Naive thymus-derived CD8-positive, alpha-beta T cell (primary cell): ENCODE measurements around the gene FAM98C. TPM values are rescaled to one million over a fixed set of nuclear protein-coding genes. Genes with fewer than 3 reads are reported as not detected.
"Not testable (repeated sequence)": the region's sequence is repeated elsewhere in the genome, so short reads cannot be mapped to it uniquely, and the experiment has no call there.

Source experiments
- ATAC-seq, 2 donors: fragments of 150-1000 bp; cut with Tn5 transposase in 1 of 2; sonication (Bioruptor Pico), chemical (Tn5 transposase) in 1 of 2; 1 replicate in 1 of 2; 2 replicates in 1 of 2; pipeline ENCODE4 v1.10.0; 2021; ENCODE audit warnings: mild to moderate bottlenecking in 2 of 2, moderate library complexity in 2 of 2
- POLR2A ChIA-PET: fragments of 350-600 bp; sonication (Branson Sonifier 250); formaldehyde crosslinking; loops from one replicate; lab custom pipeline; 2021; ENCODE audit warnings: antibody characterized with exemption; lab: Charles Lee
- DNase-seq, 10 donors: peaks; one replicate each; pipeline versions ENCODE4 v3.0.0 to v3.0.0-alpha.2; 2020 to 2022
- H3K27ac Mint-ChIP-seq, 10 donors: one replicate each; pipeline ENCODE4 v1.8.0; 2020 to 2022; ENCODE audit warnings: mild to moderate bottlenecking in 10 of 10, mixed read lengths in 10 of 10, moderate library complexity in 4 of 10, inconsistent platforms in 1 of 10
- H3K27me3 Mint-ChIP-seq, 5 donors: one replicate each; pipeline ENCODE4 v1.8.0; 2021 to 2022; ENCODE audit warnings: mixed read lengths in 5 of 5
- H3K36me3 Mint-ChIP-seq, 3 donors: one replicate each; pipeline ENCODE4 v1.8.0; 2020 to 2022; ENCODE audit warnings: mixed read lengths in 3 of 3, mild to moderate bottlenecking in 2 of 3, inconsistent platforms in 1 of 3
- H3K4me1 Mint-ChIP-seq, 4 donors: one replicate each; pipeline ENCODE4 v1.8.0; 2021 to 2022; ENCODE audit warnings: mixed read lengths in 4 of 4
- H3K4me3 Mint-ChIP-seq, 10 donors: one replicate each; pipeline ENCODE4 v1.8.0; 2020 to 2022; ENCODE audit warnings: mild to moderate bottlenecking in 10 of 10, mixed read lengths in 10 of 10, moderate library complexity in 6 of 10, inconsistent platforms in 1 of 10
- H3K9me3 Mint-ChIP-seq, 9 donors: one replicate each; pipeline ENCODE4 v1.8.0; 2020 to 2022; ENCODE audit warnings: mixed read lengths in 9 of 9, mild to moderate bottlenecking in 3 of 9, inconsistent platforms in 1 of 9, moderate library complexity in 1 of 9
- polyA plus RNA-seq, 3 donors: library from polyadenylated mRNA; unstranded; fragments of 300-500 nt; fragmentation: Illumina TruSeq; gene quantifications; one replicate each; pipeline ENCODE4 v1.2.3, GENCODE V29; 2021
- total RNA-seq, 8 experiments: library from RNA in 2 of 8; stranded (reverse) in 2 of 8; gene quantifications; one replicate each; pipeline ENCODE4 v1.2.3 and lab custom pipeline; 2021 to 2026

The FAM98C gene
- total RNA-seq (10 to 100 TPM; 39.6 to 45.0 TPM), polyA plus RNA-seq (10 to 100 TPM; 12.6 to 15.5 (median 15.4) TPM), total RNA-seq (lab: John Stamatoyannopoulos, UW) (7.9 to 36.2 (median 14.9) reads per million in 6 experiments)

GRCh38 chr19:38402967-38403674 is at the start of gene FAM98C:
TSS of gene FAM98C (plus strand) at chr19:38403093. CDS start at chr19:38403154, 61 bp downstream.
- peaks cover 9 to 23% (median 19%) of the 10 kb centered on the region in 4 donors for H3K4me1 Mint-ChIP-seq
- H3K9me3 Mint-ChIP-seq: no peaks in the 10 kb centered on the region
- H3K36me3 Mint-ChIP-seq: peaks cover 0 to 18% (median 0%) of the 10 kb centered on the region in 3 donors
- peak within 1 kb of the TSS; percentile 86 to 96 (median 93) for H3K4me3 Mint-ChIP-seq
- peak within 1 kb of the TSS; percentile 82 to 98 (median 94) for H3K27ac Mint-ChIP-seq
- ATAC-seq (peak; percentile 94 to 95), DNase-seq (peak; percentile 95 to 99 (median 98))
- POLR2A ChIA-PET: interaction anchor here (0.8 to 2.9 kb wide), 23 partner anchors 9 to 529 kb away, joined by 3 to 38 read pairs (median 5); partner anchors contain the start of genes ACTN4, CATSPERG, EIF3K and GGN
- peaks cover 0 to 8% (median 0%) of the 10 kb centered on the region in 5 donors for H3K27me3 Mint-ChIP-seq

GRCh38 chr19:38355728-38356725 is 46.9 kb upstream of the FAM98C start:
- no peaks in the 10 kb centered on the region for H3K36me3 Mint-ChIP-seq
- POLR2A ChIA-PET: no interaction called here
- H3K9me3 Mint-ChIP-seq: no peaks in the 10 kb centered on the region
- H3K27ac Mint-ChIP-seq: peak overlapping the region in 2 of 10 donors; percentile 36 to 44
- H3K4me3 Mint-ChIP-seq: no peak overlapping the region
- peaks cover 3 to 11% (median 6%) of the 10 kb centered on the region in 4 donors for H3K4me1 Mint-ChIP-seq
- H3K27me3 Mint-ChIP-seq: peaks cover 0 to 7% (median 2%) of the 10 kb centered on the region in 5 donors
- ATAC-seq (no peak), DNase-seq (no peak)

GRCh38 chr19:38358071-38358470 is 44.8 kb upstream of the FAM98C start:
- no peak for ATAC-seq
- Mint-ChIP-seq H3K4me1 (peaks cover 10 to 18% (median 12%) of the 10 kb centered on the region in 4 donors), H3K27ac (no peak overlapping the region), H3K9me3 (no peaks in the 10 kb centered on the region), H3K36me3 (no peaks in the 10 kb centered on the region), H3K4me3 (no peak overlapping the region), H3K27me3 (peaks cover 0 to 10% (median 2%) of the 10 kb centered on the region in 5 donors)
- no peak for DNase-seq
- POLR2A ChIA-PET: no interaction called here

- Mint-ChIP-seq H3K4me1 (peaks cover 12 to 18% (median 13%) of the 10 kb centered on the region in 4 donors), H3K4me3 (peak overlapping the region in 6 of 10 donors; percentile 22 to 86 (median 68)), H3K27ac (peak overlapping the region in 1 of 10 donors; percentile 59), H3K27me3 (peaks cover 0 to 10% (median 2%) of the 10 kb centered on the region in 5 donors), H3K36me3 (no peaks in the 10 kb centered on the region), H3K9me3 (no peaks in the 10 kb centered on the region)
- no peak for DNase-seq
- POLR2A ChIA-PET: interaction anchor here (0.6 to 1.0 kb wide), 2 partner anchors 10 to 161 kb away, joined by 3 read pairs; no protein-coding TSS in a partner anchor
- no peak for ATAC-seq
Observed at GRCh38 chr19:38359242-38360021, 43.5 kb upstream of the FAM98C start.

- no peaks in the 10 kb centered on the region for H3K9me3 Mint-ChIP-seq
- H3K36me3 Mint-ChIP-seq: no peaks in the 10 kb centered on the region
- POLR2A ChIA-PET: interaction anchor here (0.6 to 1.0 kb wide), 2 partner anchors 9 to 95 kb away, joined by 3 read pairs; no protein-coding TSS in a partner anchor
- DNase-seq: no peak
- no peak for ATAC-seq
- H3K27ac Mint-ChIP-seq: peak overlapping the region in 2 of 10 donors; percentile 48 to 75
- peaks cover 12 to 18% (median 13%) of the 10 kb centered on the region in 4 donors for H3K4me1 Mint-ChIP-seq
- H3K4me3 Mint-ChIP-seq: peak overlapping the region in 8 of 10 donors; percentile 68 to 90 (median 85)
- peaks cover 0 to 10% (median 2%) of the 10 kb centered on the region in 5 donors for H3K27me3 Mint-ChIP-seq
Observed at GRCh38 chr19:38360351-38360750, 42.5 kb upstream of the FAM98C start.

GRCh38 chr19:38360839-38361631 is 41.9 kb upstream of the FAM98C start:
- peak in 1 of 2 donors; percentile 3 for ATAC-seq
- H3K9me3 Mint-ChIP-seq: no peaks in the 10 kb centered on the region
- H3K27me3 Mint-ChIP-seq: peaks cover 0 to 11% (median 0%) of the 10 kb centered on the region in 5 donors
- peak overlapping the region in 3 of 10 donors; percentile 48 to 86 (median 75) for H3K27ac Mint-ChIP-seq
- peak overlapping the region; percentile 68 to 90 (median 82) for H3K4me3 Mint-ChIP-seq
- DNase-seq: no peak
- H3K36me3 Mint-ChIP-seq: no peaks in the 10 kb centered on the region
- POLR2A ChIA-PET: interaction anchor here (0.5 to 1.0 kb wide), 3 partner anchors 8 to 117 kb away, joined by 3 read pairs; no protein-coding TSS in a partner anchor
- H3K4me1 Mint-ChIP-seq: peaks cover 12 to 18% (median 13%) of the 10 kb centered on the region in 4 donors

- H3K27me3 Mint-ChIP-seq: peaks cover 0 to 13% (median 2%) of the 10 kb centered on the region in 5 donors
- H3K9me3 Mint-ChIP-seq: no peaks in the 10 kb centered on the region
- peak; percentile 30 to 71 (median 40) for DNase-seq
- H3K36me3 Mint-ChIP-seq: no peaks in the 10 kb centered on the region
- POLR2A ChIA-PET: interaction anchor here (0.5 kb wide), 1 partner anchor 118 kb away, joined by 3 read pairs; no protein-coding TSS in a partner anchor
- ATAC-seq: peak; percentile 75 to 80
- peaks cover 12 to 18% (median 13%) of the 10 kb centered on the region in 4 donors for H3K4me1 Mint-ChIP-seq
- no peak overlapping the region for H3K27ac Mint-ChIP-seq
- peak overlapping the region; percentile 68 to 90 (median 84) for H3K4me3 Mint-ChIP-seq
Observed at GRCh38 chr19:38361633-38362075, 41.2 kb upstream of the FAM98C start.

- peaks cover 12 to 18% (median 13%) of the 10 kb centered on the region in 4 donors for H3K4me1 Mint-ChIP-seq
- DNase-seq (peak; percentile 18 to 79 (median 42)), ATAC-seq (peak; percentile 57 to 65)
- H3K36me3 Mint-ChIP-seq: no peaks in the 10 kb centered on the region
- H3K27ac Mint-ChIP-seq: peak overlapping the region in 2 of 10 donors; percentile 29 to 66
- no peaks in the 10 kb centered on the region for H3K9me3 Mint-ChIP-seq
- H3K27me3 Mint-ChIP-seq: peaks cover 0 to 17% (median 2%) of the 10 kb centered on the region in 5 donors
- POLR2A ChIA-PET: interaction anchor here (0.5 to 0.9 kb wide), 3 partner anchors 25 to 1524 kb away, joined by 3 to 6 read pairs (median 3); partner anchors contain the start of genes GGN and ZNF790
- H3K4me3 Mint-ChIP-seq: peak overlapping the region; percentile 68 to 90 (median 84)
Observed at GRCh38 chr19:38362076-38362945, 40.6 kb upstream of the FAM98C start.

- peaks cover 12 to 18% (median 13%) of the 10 kb centered on the region in 4 donors for H3K4me1 Mint-ChIP-seq
- H3K27ac Mint-ChIP-seq: peak overlapping the region in 1 of 10 donors; percentile 9
- H3K27me3 Mint-ChIP-seq: peaks cover 0 to 25% (median 2%) of the 10 kb centered on the region in 5 donors
- H3K4me3 Mint-ChIP-seq: peak overlapping the region in 9 of 10 donors; percentile 28 to 87 (median 68)
- H3K9me3 Mint-ChIP-seq, ATAC-seq, DNase-seq, H3K36me3 Mint-ChIP-seq: not testable (repeated sequence)
- POLR2A ChIA-PET: interaction anchor here (0.7 to 0.9 kb wide), 2 partner anchors 25 to 1525 kb away, joined by 3 to 6 read pairs; partner anchors contain the start of genes GGN and ZNF790
Observed at GRCh38 chr19:38362946-38363688, 39.8 kb upstream of the FAM98C start.
